Activated CD4-positive, alpha-beta T cell treated with anti-CD3 and anti-CD28 coated beads, Interleukin-2, Interleukin-6, amounts not matched to agents 100 ng/mL and 50 ng/mL, durations not matched to agents 16 hours and 8 hours (primary cell): ENCODE data around the gene FCHSD2.
A peak's percentile ranks its signal among the peaks of the same experiment; 100 is the strongest.

Experiments used
- DNase-seq: peaks from one replicate; pipeline ENCODE4 v3.0.0-alpha.2; 2020

FCHSD2 gene

GRCh38 chr11:73142128-73142377 is at the start of gene FCHSD2:
Gene FCHSD2 (minus strand): TSS chr11:73142318. CDS start chr11:73141877, 441 bp downstream.
- DNase-seq: no peak

- no peak for DNase-seq
Measured at GRCh38 chr11:73191151-73191550, 49.0 kb upstream of the FCHSD2 start.

- DNase-seq: no peak
Measured at GRCh38 chr11:73190557-73190885, 48.4 kb upstream of the FCHSD2 start.

GRCh38 chr11:73189723-73190556 is 47.8 kb upstream of the FCHSD2 start:
- no peak for DNase-seq

GRCh38 chr11:73189315-73189714 is 47.2 kb upstream of the FCHSD2 start:
- no peak for DNase-seq

GRCh38 chr11:73188301-73188700 is 46.2 kb upstream of the FCHSD2 start:
- DNase-seq: no peak

GRCh38 chr11:73187854-73188253 is 45.7 kb upstream of the FCHSD2 start:
- no peak for DNase-seq

GRCh38 chr11:73186886-73187285 is 44.8 kb upstream of the FCHSD2 start:
- no peak for DNase-seq

- no peak for DNase-seq
Measured at GRCh38 chr11:73186294-73186850, 44.3 kb upstream of the FCHSD2 start.

- DNase-seq: no peak
Measured at GRCh38 chr11:73185680-73186293, 43.7 kb upstream of the FCHSD2 start.

- DNase-seq: peak; percentile 70
Measured at GRCh38 chr11:73184953-73185671, 43.0 kb upstream of the FCHSD2 start.

GRCh38 chr11:73182824-73183321 is 40.8 kb upstream of the FCHSD2 start:
- no peak for DNase-seq

GRCh38 chr11:73178681-73179080 is 36.6 kb upstream of the FCHSD2 start:
- DNase-seq: no peak

- peak; percentile 84 for DNase-seq
Measured at GRCh38 chr11:73177778-73178539, 35.8 kb upstream of the FCHSD2 start.

- DNase-seq: no peak
Measured at GRCh38 chr11:73177380-73177777, 35.3 kb upstream of the FCHSD2 start.

- DNase-seq: no peak
Measured at GRCh38 chr11:73176874-73177155, 34.7 kb upstream of the FCHSD2 start.

- no peak for DNase-seq
Measured at GRCh38 chr11:73176145-73176873, 34.2 kb upstream of the FCHSD2 start.

GRCh38 chr11:73175551-73176144 is 33.5 kb upstream of the FCHSD2 start:
- no peak for DNase-seq

- DNase-seq: no peak
Measured at GRCh38 chr11:73174495-73174791, 32.3 kb upstream of the FCHSD2 start.

- no peak for DNase-seq
Measured at GRCh38 chr11:73173755-73174494, 31.8 kb upstream of the FCHSD2 start.

- no peak for DNase-seq
Measured at GRCh38 chr11:73172992-73173656, 31.0 kb upstream of the FCHSD2 start.
